Bronchial epithelial cell (primary cell): ENCODE data around the gene MN1. TPM values are rescaled to one million over a fixed set of nuclear protein-coding genes. Genes with fewer than 3 reads are reported as not detected.
A peak's percentile ranks its signal among the peaks of the same experiment; 100 is the strongest.

ENCODE experiments used
- DNase-seq: peaks from one replicate; pipeline ENCODE4 v3.0.0-alpha.2; 2010; ENCODE audit warnings: low read depth
- FAIRE-seq: peaks from 2 replicates; lab custom pipeline; 2011; peaks lifted over from hg19 to GRCh38; lab: Jason Lieb, UNC
- H3K27me3 ChIP-seq: 2 replicates; pipeline ENCODE4 v1.5.1; 2011; ENCODE audit warnings: low read length; ENCODE audit not compliant: control insufficient read depth, insufficient read depth
- H3K36me3 ChIP-seq: 2 replicates; pipeline ENCODE4 v1.5.1; 2011; ENCODE audit warnings: low read length; ENCODE audit not compliant: control insufficient read depth, insufficient read depth
- H3K4me3 ChIP-seq: 2 replicates; pipeline ENCODE4 v1.5.1; 2011; ENCODE audit warnings: mild to moderate bottlenecking, low read depth, low read length, control low read depth
- CTCF ChIP-seq: IDR thresholded peaks from 2 replicates; pipeline ENCODE4 v1.5.1; 2011; ENCODE audit warnings: mild to moderate bottlenecking, moderate library complexity, low read length, control low read depth, inconsistent platforms; ENCODE audit not compliant: insufficient read depth, severe bottlenecking
- total RNA-seq: library from RNA; depleted of rRNA; stranded (reverse); fragments of >200 nt; gene quantifications from 2 replicates; pipeline ENCODE4 v1.2.1, GENCODE V29; 2014

Gene MN1
- total RNA-seq, 1 donor from 2014 or later = 1.3 TPM

DNA sequence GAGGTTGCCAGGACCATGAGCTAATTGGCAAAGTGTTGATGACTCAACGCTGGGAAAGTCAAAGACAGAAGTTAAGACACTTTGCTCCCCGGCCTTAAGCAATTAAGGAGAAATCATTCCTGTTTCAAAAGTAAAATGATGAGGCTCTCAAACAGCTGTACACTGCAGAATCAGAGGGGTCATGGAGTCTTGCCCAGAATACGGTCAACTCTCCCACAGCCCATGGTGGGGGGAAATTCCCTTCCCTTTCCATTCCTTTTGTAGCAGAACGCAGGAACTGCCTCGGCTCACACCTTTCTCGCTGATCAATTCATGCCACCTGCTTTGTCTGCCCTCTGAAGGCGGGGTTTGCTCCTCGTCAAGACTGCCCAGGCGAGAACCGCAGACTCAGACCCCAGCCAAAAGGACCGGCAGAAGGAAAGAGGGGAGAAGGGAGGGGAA is 52.8 kb downstream of the MN1 start:
- peak; percentile 76 for DNase-seq
- Histone ChIP-seq H3K4me3 (no peak overlapping the region), H3K36me3 (no peaks in the 10 kb centered on the region), H3K27me3 (no peaks in the 10 kb centered on the region)
- TF ChIP-seq CTCF = no peak
- FAIRE-seq = no peak

DNA sequence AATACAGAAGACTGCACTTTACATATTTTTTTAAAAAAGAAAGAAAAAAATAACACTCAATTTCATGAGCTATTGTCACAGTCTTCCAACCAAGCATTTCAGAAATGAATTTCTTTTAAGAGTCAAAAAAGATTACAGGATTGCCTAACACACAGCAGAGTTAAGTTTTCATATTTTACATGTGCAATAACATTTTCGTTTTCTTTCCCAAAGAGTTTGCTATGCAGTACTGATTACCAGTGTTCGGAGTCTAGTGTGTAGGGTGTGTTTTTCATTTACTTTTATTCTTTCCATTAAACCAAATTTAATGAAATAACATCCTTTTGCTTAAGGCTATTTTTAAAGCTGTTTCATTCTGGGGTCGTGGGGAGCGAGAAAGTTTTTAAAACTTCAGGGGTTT is 53.2 kb downstream of the MN1 start:
- FAIRE-seq (no peak), DNase-seq (no peak)
- Histone ChIP-seq H3K4me3 (no peak overlapping the region), H3K27me3 (no peaks in the 10 kb centered on the region), H3K36me3 (no peaks in the 10 kb centered on the region)
- no peak for TF ChIP-seq CTCF

DNA sequence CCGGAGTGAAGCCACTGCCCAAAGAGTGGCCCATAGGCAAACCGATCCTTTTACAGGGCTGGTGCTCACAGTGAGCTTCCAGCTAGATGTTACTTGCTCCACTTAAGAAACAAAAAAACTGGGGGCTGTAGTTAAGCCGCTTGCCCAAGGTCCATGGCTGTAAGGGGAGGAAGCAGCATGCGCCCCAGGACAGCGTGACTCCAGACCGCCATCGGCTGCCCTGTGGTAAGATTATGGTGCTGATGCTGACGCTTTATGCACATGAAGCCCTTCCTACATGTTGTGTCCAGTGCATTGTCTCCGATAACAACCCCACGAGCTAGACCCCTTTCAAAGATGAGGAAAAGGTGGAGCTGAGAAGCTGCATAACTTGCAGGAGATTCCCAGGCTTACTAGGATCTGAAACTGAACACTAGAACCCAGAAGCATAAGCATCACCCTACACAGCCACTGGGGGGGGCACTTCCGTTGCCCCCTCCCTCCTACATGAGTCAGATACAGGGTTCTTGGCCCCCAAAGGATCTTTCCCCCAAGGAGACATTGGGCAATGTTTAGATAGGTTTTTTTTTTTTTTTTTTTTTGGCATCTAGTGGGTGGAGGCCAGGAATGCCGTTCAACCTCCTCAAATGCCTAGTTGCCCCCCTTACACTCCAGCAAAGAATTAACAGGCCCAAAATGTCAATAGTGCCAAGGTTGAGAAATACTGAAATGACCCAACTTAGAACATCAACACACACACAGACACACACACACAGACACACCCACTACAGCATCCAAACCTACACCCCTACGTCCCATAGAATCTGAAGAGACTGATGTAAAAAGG is 53.9 kb downstream of the MN1 start:
- H3K27me3 ChIP-seq = no peaks in the 10 kb centered on the region
- no peaks in the 10 kb centered on the region for H3K36me3 ChIP-seq
- peak; percentile 26 for DNase-seq
- peak; percentile 35 for TF ChIP-seq CTCF
- no peak for FAIRE-seq
- no peak overlapping the region for H3K4me3 ChIP-seq

DNA sequence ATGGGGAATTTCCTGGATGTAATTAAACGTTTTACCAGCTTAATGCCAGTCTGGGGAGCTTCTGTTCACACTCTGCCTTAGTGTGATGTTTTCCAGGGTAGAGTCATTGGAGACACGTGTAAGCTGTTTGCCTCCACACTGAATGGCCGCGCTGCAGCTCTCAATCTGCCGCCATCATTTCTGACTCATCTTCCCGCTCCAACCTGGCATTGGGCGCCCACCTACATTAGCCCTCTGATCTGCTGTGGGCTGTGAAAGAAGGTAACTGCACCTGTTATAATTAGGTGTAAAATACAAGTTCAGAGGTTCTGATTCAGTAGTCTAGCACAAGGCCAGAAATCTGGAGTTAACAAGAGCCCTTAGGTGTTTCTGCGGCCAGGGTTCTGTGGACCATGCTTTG is 54.6 kb downstream of the MN1 start:
- Histone ChIP-seq H3K36me3 (no peaks in the 10 kb centered on the region), H3K4me3 (no peak overlapping the region), H3K27me3 (no peaks in the 10 kb centered on the region)
- no peak for TF ChIP-seq CTCF
- DNase-seq (no peak), FAIRE-seq (no peak)

GRCh38 chr22:27745809-27746208 is 55.7 kb downstream of the MN1 start:
- Histone ChIP-seq H3K36me3 (no peaks in the 10 kb centered on the region), H3K4me3 (no peak overlapping the region), H3K27me3 (no peaks in the 10 kb centered on the region)
- no peak for FAIRE-seq
- no peak for TF ChIP-seq CTCF
- no peak for DNase-seq
